MCF 10A (cell line): ENCODE results near the gene ZIK1. TPM values are rescaled to one million over a fixed set of nuclear protein-coding genes. Genes with fewer than 3 reads are reported as not detected.

Experiments used
- BruUV-seq: library from RNA; stranded (reverse); fragments of 400-500 nt; replicated peaks from 2 replicates; lab custom pipeline; 2021; lab: Mats Ljungman, UMichigan
- CTCF ChIA-PET: fragments of 300-600 bp; sonication (Branson Sonifier 250); formaldehyde crosslinking; extraction: SDS; loops from one replicate; lab custom pipeline; 2021; ENCODE audit warnings: antibody characterized with exemption, inconsistent platforms; lab: Yijun Ruan, JAX
- POLR2A ChIA-PET: fragments of 300-600, 350-650 bp; sonication (Branson Sonifier 250); formaldehyde crosslinking; extraction: SDS; loops from one replicate; lab custom pipeline; 2020; ENCODE audit warnings: antibody characterized with exemption, inconsistent platforms; lab: Yijun Ruan, JAX
- DNase-seq: peaks from one replicate; pipeline ENCODE4 v3.0.0-alpha.2; 2018; ENCODE audit not compliant: unreplicated experiment
- H3K27ac Mint-ChIP-seq: one replicate; pipeline ENCODE4 v1.8.0; 2022; ENCODE audit warnings: mild to moderate bottlenecking, low read depth, mixed read lengths; ENCODE audit not compliant: unreplicated experiment
- H3K27me3 Mint-ChIP-seq: one replicate; pipeline ENCODE4 v1.8.0; 2022; ENCODE audit warnings: mixed read lengths; ENCODE audit not compliant: insufficient read depth, unreplicated experiment
- H3K36me3 Mint-ChIP-seq: one replicate; pipeline ENCODE4 v1.8.0; 2022; ENCODE audit warnings: mild to moderate bottlenecking, moderate library complexity, mixed read lengths; ENCODE audit not compliant: insufficient read depth, unreplicated experiment
- H3K4me1 Mint-ChIP-seq: one replicate; pipeline ENCODE4 v1.8.0; 2022; ENCODE audit warnings: mixed read lengths; ENCODE audit not compliant: insufficient read depth, unreplicated experiment
- H3K4me3 Mint-ChIP-seq: one replicate; pipeline ENCODE4 v1.8.0; 2022; ENCODE audit warnings: mild to moderate bottlenecking, moderate library complexity, mixed read lengths; ENCODE audit not compliant: unreplicated experiment
- H3K9me3 Mint-ChIP-seq: one replicate; pipeline ENCODE4 v1.8.0; 2022; ENCODE audit warnings: mixed read lengths; ENCODE audit not compliant: unreplicated experiment
- intact Hi-C: fragments of 100-400 bp; cut with micrococcal nuclease; formaldehyde crosslinking; loops from 2 replicates; pipeline ENCODE4 v1.14.1; 2022
- total RNA-seq: library from RNA; stranded (reverse); gene quantifications from 2 replicates; pipeline ENCODE4 v1.2.3, GENCODE V29; 2022
- TF ChIP-seq, protein P1 (sequence below): fragments of 200-600 bp; IDR thresholded peaks from one replicate; pipeline ENCODE4 v1.8.0; 2022; ENCODE audit warnings: antibody characterized with exemption, mild to moderate bottlenecking; ENCODE audit not compliant: unreplicated experiment

Gene ZIK1
- total RNA-seq, 1 experiment from 2014 or later: not detected

GRCh38 chr19:57560049-57560491 is 23.9 kb upstream of the ZIK1 start:
- DNase-seq: peak; percentile 38
- CTCF ChIA-PET: no interaction called here
- Mint-ChIP-seq H3K4me3 (peak overlapping the region; percentile 92), H3K36me3 (peaks cover 28% of the 10 kb centered on the region), H3K27me3 (no peaks in the 10 kb centered on the region), H3K27ac (peak overlapping the region; percentile 93), H3K4me1 (peaks cover 20% of the 10 kb centered on the region), H3K9me3 (peaks cover 27% of the 10 kb centered on the region)
- POLR2A ChIA-PET: interaction anchor here (1.0 to 1.1 kb wide), 2 partner anchors 124 to 623 kb away, joined by 3 to 4 read pairs; partner anchors contain the start of genes ZNF274 and ZNF749
- TF ChIP-seq, protein P1, sequence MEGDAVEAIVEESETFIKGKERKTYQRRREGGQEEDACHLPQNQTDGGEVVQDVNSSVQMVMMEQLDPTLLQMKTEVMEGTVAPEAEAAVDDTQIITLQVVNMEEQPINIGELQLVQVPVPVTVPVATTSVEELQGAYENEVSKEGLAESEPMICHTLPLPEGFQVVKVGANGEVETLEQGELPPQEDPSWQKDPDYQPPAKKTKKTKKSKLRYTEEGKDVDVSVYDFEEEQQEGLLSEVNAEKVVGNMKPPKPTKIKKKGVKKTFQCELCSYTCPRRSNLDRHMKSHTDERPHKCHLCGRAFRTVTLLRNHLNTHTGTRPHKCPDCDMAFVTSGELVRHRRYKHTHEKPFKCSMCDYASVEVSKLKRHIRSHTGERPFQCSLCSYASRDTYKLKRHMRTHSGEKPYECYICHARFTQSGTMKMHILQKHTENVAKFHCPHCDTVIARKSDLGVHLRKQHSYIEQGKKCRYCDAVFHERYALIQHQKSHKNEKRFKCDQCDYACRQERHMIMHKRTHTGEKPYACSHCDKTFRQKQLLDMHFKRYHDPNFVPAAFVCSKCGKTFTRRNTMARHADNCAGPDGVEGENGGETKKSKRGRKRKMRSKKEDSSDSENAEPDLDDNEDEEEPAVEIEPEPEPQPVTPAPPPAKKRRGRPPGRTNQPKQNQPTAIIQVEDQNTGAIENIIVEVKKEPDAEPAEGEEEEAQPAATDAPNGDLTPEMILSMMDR: no peak
- intact Hi-C loops: no loop called here
- BruUV-seq: no TSS peak

- no peak for DNase-seq
- ChIA-PET CTCF (no interaction called here), POLR2A (no interaction called here)
- intact Hi-C loops: no loop called here
- Mint-ChIP-seq H3K27ac (no peak overlapping the region), H3K9me3 (peaks cover 39% of the 10 kb centered on the region), H3K27me3 (no peaks in the 10 kb centered on the region), H3K36me3 (peaks cover 6% of the 10 kb centered on the region), H3K4me1 (peaks cover 11% of the 10 kb centered on the region), H3K4me3 (no peak overlapping the region)
- TF ChIP-seq, protein P1: no peak
- no TSS peak for BruUV-seq
Measured at GRCh38 chr19:57563547-57563946, 20.4 kb upstream of the ZIK1 start.

DNA sequence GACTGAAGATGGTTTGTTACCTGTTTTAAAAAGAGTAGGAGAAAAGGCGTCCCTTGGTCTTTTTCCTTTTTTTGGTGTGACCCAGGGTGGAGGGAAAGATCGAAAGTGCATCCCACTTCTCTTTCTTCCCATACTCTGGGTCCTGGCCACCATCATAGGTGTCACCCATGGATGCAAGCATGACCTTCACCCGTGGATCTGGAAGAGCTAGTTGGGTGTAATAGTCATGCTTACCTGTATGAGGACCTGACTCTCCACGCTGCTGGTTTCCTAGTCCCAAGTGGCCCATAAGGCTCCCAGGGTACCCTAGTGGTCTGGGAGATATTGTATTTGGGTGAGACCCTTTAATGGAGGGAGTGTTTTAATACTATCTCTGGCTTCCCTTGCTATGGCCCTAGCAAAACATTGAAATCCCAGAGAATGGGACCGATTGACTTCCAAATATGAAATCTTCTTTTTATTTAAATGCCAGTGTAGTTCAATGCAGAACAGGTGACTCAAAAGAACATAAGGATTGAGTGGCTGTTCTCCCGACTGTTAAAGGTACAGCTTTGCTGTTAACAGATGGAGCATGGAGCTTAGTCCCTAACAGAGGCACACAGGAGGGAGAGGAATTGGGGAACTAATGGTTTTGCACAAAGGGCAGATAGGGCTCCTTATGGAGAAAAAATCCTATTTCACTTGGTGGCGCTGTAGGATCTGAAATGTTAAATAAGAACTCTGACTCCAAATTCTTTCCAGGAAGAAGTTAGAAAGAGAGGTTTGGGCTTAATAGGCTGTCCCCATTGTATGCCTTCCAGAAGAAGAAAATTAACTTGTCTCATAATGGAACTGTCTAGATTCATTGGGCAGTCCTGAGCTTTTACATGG is 17.3 kb upstream of the ZIK1 start:
- no peaks in the 10 kb centered on the region for H3K36me3 Mint-ChIP-seq
- CTCF ChIA-PET: interaction anchor here (0.9 to 1.0 kb wide), 2 partner anchors 12 to 642 kb away, joined by 3 to 4 read pairs; partner anchors contain the start of gene ZNF416

DNA sequence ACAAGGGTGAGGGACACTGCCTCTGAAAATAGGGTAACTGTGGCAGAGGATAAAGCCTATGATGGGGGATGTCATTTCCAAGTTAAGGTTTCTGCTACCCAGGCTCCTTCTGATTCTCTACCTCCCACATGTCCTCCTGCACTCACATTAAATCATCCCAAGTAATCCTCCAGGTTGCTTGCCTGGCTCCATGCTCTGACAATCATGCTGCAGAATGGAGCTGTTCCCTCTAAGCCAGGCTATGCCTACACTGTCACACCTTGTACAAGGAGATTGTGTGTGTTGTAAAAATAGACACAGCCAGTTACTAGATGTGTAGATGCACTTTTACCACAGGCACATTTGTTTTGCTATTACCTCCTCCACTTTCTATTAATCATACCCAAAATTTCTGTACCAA is 13.2 kb upstream of the ZIK1 start:
- intact Hi-C loops: loop anchor here (10.0 kb wide), 1 partner anchor 344 kb away; the partner anchor contains the start of gene ZNF417
- POLR2A ChIA-PET: no interaction called here
- Mint-ChIP-seq H3K36me3 (peaks cover 36% of the 10 kb centered on the region), H3K4me3 (no peak overlapping the region), H3K27ac (no peak overlapping the region), H3K4me1 (no peaks in the 10 kb centered on the region), H3K9me3 (peaks cover 44% of the 10 kb centered on the region), H3K27me3 (no peaks in the 10 kb centered on the region)
- TF ChIP-seq, protein P1: no peak
- no TSS peak for BruUV-seq
- no peak for DNase-seq
- CTCF ChIA-PET: no interaction called here

More for the DNA sequence above, 17.3 kb upstream of the ZIK1 start:
- Mint-ChIP-seq H3K4me3 (no peak overlapping the region), H3K27ac (no peak overlapping the region), H3K9me3 (peaks cover 51% of the 10 kb centered on the region), H3K27me3 (no peaks in the 10 kb centered on the region), H3K4me1 (no peaks in the 10 kb centered on the region)
- BruUV-seq: no TSS peak
- TF ChIP-seq, protein P1: no peak
- POLR2A ChIA-PET: interaction anchor here (1.0 kb wide), 1 partner anchor 123 kb away, joined by 4 read pairs; no protein-coding TSS in a partner anchor
- intact Hi-C loops: no loop called here
- peak; percentile 50 for DNase-seq
